H9 (cell line): ENCODE measurements around the gene OMP. TPM values are rescaled to one million over a fixed set of nuclear protein-coding genes. Genes with fewer than 3 reads are reported as not detected.

ENCODE experiments used
- DNase-seq: peaks from one replicate; pipeline ENCODE4 v3.0.0-alpha.2; 2017
- H2AFZ ChIP-seq: one replicate; pipeline ENCODE4 v1.6.1; 2013; ENCODE audit warnings: mild to moderate bottlenecking, low read length, control low read depth, moderate library complexity
- H2AK5ac ChIP-seq: 2 replicates; pipeline ENCODE4 v1.6.1; 2013; ENCODE audit warnings: low read length, control low read depth, mixed read lengths; ENCODE audit not compliant: insufficient read length
- H2BK120ac ChIP-seq: one replicate; pipeline ENCODE4 v1.6.1; 2013; ENCODE audit warnings: low read depth, mild to moderate bottlenecking, low read length, control low read depth, inconsistent platforms; ENCODE audit not compliant: poor library complexity, severe bottlenecking
- H2BK12ac ChIP-seq: 2 replicates; pipeline ENCODE4 v1.6.1; 2013; ENCODE audit warnings: low read length, control low read depth, mixed read lengths, low read depth; ENCODE audit not compliant: insufficient read length
- H2BK15ac ChIP-seq: 2 replicates; pipeline ENCODE4 v1.6.1; 2013; ENCODE audit warnings: low read depth, low read length, control low read depth
- H2BK20ac ChIP-seq: one replicate; pipeline ENCODE4 v1.6.1; 2013; ENCODE audit warnings: low read depth, mild to moderate bottlenecking, low read length, control low read depth, inconsistent platforms; ENCODE audit not compliant: poor library complexity, severe bottlenecking
- H2BK5ac ChIP-seq: 2 replicates; pipeline ENCODE4 v1.6.1; 2013; ENCODE audit warnings: low read length, control low read depth, mixed read lengths; ENCODE audit not compliant: insufficient read length
- H3K14ac ChIP-seq: 2 replicates; pipeline ENCODE4 v1.6.1; 2013; ENCODE audit warnings: low read length, control low read depth; ENCODE audit not compliant: insufficient read depth
- H3K18ac ChIP-seq: 2 replicates; pipeline ENCODE4 v1.6.1; 2013; ENCODE audit warnings: low read depth, mild to moderate bottlenecking, mixed read lengths, low read length, control low read depth; ENCODE audit not compliant: insufficient read length
- H3K23ac ChIP-seq: 2 replicates; pipeline ENCODE4 v1.6.1; 2013; ENCODE audit warnings: low read length, control low read depth, mixed read lengths, low read depth; ENCODE audit not compliant: insufficient read length
- H3K23me2 ChIP-seq: 2 replicates; pipeline ENCODE4 v1.6.1; 2013; ENCODE audit warnings: low read depth, mild to moderate bottlenecking, mixed read lengths, low read length, control low read depth; ENCODE audit not compliant: insufficient read length, poor library complexity, severe bottlenecking
- H3K27ac ChIP-seq: 2 replicates; pipeline ENCODE4 v1.5.1; 2013; ENCODE audit warnings: low read length, control low read depth, mixed read lengths, low read depth; ENCODE audit not compliant: insufficient read length
- H3K27me3 ChIP-seq: 2 replicates; pipeline ENCODE4 v1.6.1; 2013; ENCODE audit warnings: low read length, control low read depth, inconsistent platforms; ENCODE audit not compliant: insufficient read depth
- H3K4ac ChIP-seq: 2 replicates; pipeline ENCODE4 v1.6.1; 2013; ENCODE audit warnings: low read depth, mild to moderate bottlenecking, control low read depth, inconsistent platforms, low read length, moderate library complexity
- H3K4me1 ChIP-seq: 2 replicates; pipeline ENCODE4 v1.6.1; 2013; ENCODE audit warnings: low read length, control low read depth, inconsistent platforms; ENCODE audit not compliant: insufficient read depth
- H3K4me2 ChIP-seq: 2 replicates; pipeline ENCODE4 v1.6.1; 2013; ENCODE audit warnings: low read length, control low read depth, mixed read lengths; ENCODE audit not compliant: insufficient read length, insufficient read depth
- H3K56ac ChIP-seq: 2 replicates; pipeline ENCODE4 v1.6.1; 2013; ENCODE audit warnings: low read depth, mild to moderate bottlenecking, mixed read lengths, low read length, control low read depth; ENCODE audit not compliant: insufficient read length
- H3K79me1 ChIP-seq: 2 replicates; pipeline ENCODE4 v1.6.1; 2013; ENCODE audit warnings: low read depth, mild to moderate bottlenecking, moderate library complexity, low read length, control low read depth, inconsistent platforms; ENCODE audit not compliant: insufficient read depth, poor library complexity, severe bottlenecking
- H3K79me2 ChIP-seq: 2 replicates; pipeline ENCODE4 v1.6.1; 2013; ENCODE audit warnings: low read length, control low read depth, inconsistent platforms; ENCODE audit not compliant: insufficient read depth
- H3K9ac ChIP-seq: 2 replicates; pipeline ENCODE4 v1.6.1; 2013; ENCODE audit warnings: low read length, control low read depth, mixed read lengths; ENCODE audit not compliant: insufficient read length; ENCODE audit errors: extremely low read depth
- H3K9me3 ChIP-seq: one replicate; pipeline ENCODE4 v1.6.1; 2013; ENCODE audit warnings: low read depth, low read length, inconsistent platforms; ENCODE audit not compliant: control insufficient read depth
- H3T11ph ChIP-seq: one replicate; pipeline ENCODE4 v1.6.1; 2013; ENCODE audit warnings: mild to moderate bottlenecking, low read length, control low read depth, inconsistent platforms
- H4K20me1 ChIP-seq: one replicate; pipeline ENCODE4 v1.6.1; 2013; ENCODE audit not compliant: control insufficient read depth, insufficient read length, insufficient read depth
- H4K5ac ChIP-seq: 2 replicates; pipeline ENCODE4 v1.6.1; 2013; ENCODE audit warnings: low read depth, mild to moderate bottlenecking, mixed read lengths, low read length, control low read depth; ENCODE audit not compliant: insufficient read length
- H4K8ac ChIP-seq: replicated peaks from 2 replicates; pipeline ENCODE4 v1.6.1; 2013; ENCODE audit warnings: low read length, control low read depth, mixed read lengths, low read depth; ENCODE audit not compliant: insufficient read length
- H4K91ac ChIP-seq: 2 replicates; pipeline ENCODE4 v1.6.1; 2013; ENCODE audit warnings: low read depth, mild to moderate bottlenecking, moderate library complexity, mixed read lengths, low read length, control low read depth; ENCODE audit not compliant: insufficient read length
- H3K27ac Mint-ChIP-seq, 3 experiments: 2 replicates in 2 of 3; 3 replicates in 1 of 3; pipeline ENCODE4 v1.8.0; 2020 to 2021; ENCODE audit warnings: mixed read lengths in 3 of 3, mild to moderate bottlenecking in 1 of 3, moderate library complexity in 1 of 3
- H3K27me3 Mint-ChIP-seq: 2 replicates; pipeline ENCODE4 v1.8.0; 2021; ENCODE audit warnings: low read depth, mild to moderate bottlenecking, moderate library complexity, mixed read lengths
- H3K36me3 Mint-ChIP-seq, 3 experiments: 2 replicates in 2 of 3; 3 replicates in 1 of 3; pipeline ENCODE4 v1.8.0; 2020 to 2021; ENCODE audit warnings: low read depth in 3 of 3, mixed read lengths in 3 of 3; ENCODE audit not compliant: insufficient read depth in 1 of 3
- H3K4me1 Mint-ChIP-seq, 2 experiments: 2 replicates each; pipeline ENCODE4 v1.8.0; 2020; ENCODE audit warnings: mixed read lengths in 2 of 2
- H3K4me3 Mint-ChIP-seq, 2 experiments: 2 replicates in 1 of 2; 3 replicates in 1 of 2; pipeline ENCODE4 v1.8.0; 2020 to 2021; ENCODE audit warnings: mild to moderate bottlenecking in 2 of 2, mixed read lengths in 2 of 2, moderate library complexity in 1 of 2
- H3K9me3 Mint-ChIP-seq, 2 experiments: 2 replicates in 1 of 2; 3 replicates in 1 of 2; pipeline ENCODE4 v1.8.0; 2020; ENCODE audit warnings: mild to moderate bottlenecking in 2 of 2, mixed read lengths in 2 of 2, moderate library complexity in 1 of 2
- CTCF ChIP-seq: fragments of 200-600 bp; sonication (generic); conservative IDR thresholded peaks from 3 replicates; pipeline ENCODE4 v1.8.0; 2021; ENCODE audit warnings: antibody characterized with exemption, mild to moderate bottlenecking
- WGBS: extraction: QIAGEN DNeasy Blood & Tissue Kit; methylation state at CpG from one replicate; pipeline ENCODE4 v1.1.7; 2013; ENCODE audit warnings: missing lambda C conversion rate, low lambda C conversion rate, mixed read lengths; ENCODE audit not compliant: insufficient read length; ENCODE audit errors: extremely low coverage; 5-methylcytosine and 5-hydroxymethylcytosine counted together
- total RNA-seq: library from RNA; stranded (reverse); gene quantifications from 2 replicates; pipeline ENCODE4 v1.2.1, GENCODE V29; 2021

The OMP gene
- total RNA-seq, 1 experiment from 2014 or later: not detected

- no peak for TF ChIP-seq CTCF
- Mint-ChIP-seq H3K27ac (no peak overlapping the region), H3K9me3 (peaks cover 0 to 3% of the 10 kb centered on the region in 2 experiments; a peak in 1 of 5 replicates), H3K36me3 (peaks cover 0 to 3% (median 0%) of the 10 kb centered on the region in 3 experiments; a peak in 2 of 7 replicates), H3K27me3 (no peaks in the 10 kb centered on the region), H3K4me3 (no peak overlapping the region), H3K4me1 (peaks cover 6 to 19% of the 10 kb centered on the region in 2 experiments)
- no peak overlapping the region for H2BK20ac ChIP-seq
- no peaks in the 10 kb centered on the region for H4K20me1 ChIP-seq
- no peak overlapping the region for H3K14ac ChIP-seq
- no peak overlapping the region for H2BK15ac ChIP-seq
- H3T11ph ChIP-seq: no peak overlapping the region
- no peak overlapping the region for H2AK5ac ChIP-seq
- H4K91ac ChIP-seq: no peak overlapping the region
- no peak for DNase-seq
- no peaks in the 10 kb centered on the region for H3K27me3 ChIP-seq
- H3K9ac ChIP-seq: no peak overlapping the region
- no peaks in the 10 kb centered on the region for H3K79me1 ChIP-seq
- no peak overlapping the region for H3K23ac ChIP-seq
- H3K79me2 ChIP-seq: no peaks in the 10 kb centered on the region
- no peak overlapping the region for H3K18ac ChIP-seq
- H3K23me2 ChIP-seq: no peaks in the 10 kb centered on the region
- H3K56ac ChIP-seq: no peak overlapping the region
- no peak overlapping the region for H3K4ac ChIP-seq
- WGBS: no CpG with 5 or more reads among the region's 7 CpGs
- H3K27ac ChIP-seq: no peak overlapping the region
- no peak overlapping the region for H3K4me2 ChIP-seq
- no peak overlapping the region for H2BK12ac ChIP-seq
- H2BK120ac ChIP-seq: no peak overlapping the region
- no peaks in the 10 kb centered on the region for H3K9me3 ChIP-seq
- no peak overlapping the region for H2BK5ac ChIP-seq
- H3K4me1 ChIP-seq: no peaks in the 10 kb centered on the region
- H2AFZ ChIP-seq: no peak overlapping the region
- H4K8ac ChIP-seq: no peak overlapping the region
- no peak overlapping the region for H4K5ac ChIP-seq
These were observed 10.3 kb upstream of the OMP start for GRCh38 chr11:77092382-77092781.
